ENCODE measurements around the gene FPR2.
"Not testable (repeated sequence)": the region's sequence is repeated elsewhere in the genome, so short reads cannot be mapped to it uniquely, and the experiment has no call there.

FPR2 gene

DNA sequence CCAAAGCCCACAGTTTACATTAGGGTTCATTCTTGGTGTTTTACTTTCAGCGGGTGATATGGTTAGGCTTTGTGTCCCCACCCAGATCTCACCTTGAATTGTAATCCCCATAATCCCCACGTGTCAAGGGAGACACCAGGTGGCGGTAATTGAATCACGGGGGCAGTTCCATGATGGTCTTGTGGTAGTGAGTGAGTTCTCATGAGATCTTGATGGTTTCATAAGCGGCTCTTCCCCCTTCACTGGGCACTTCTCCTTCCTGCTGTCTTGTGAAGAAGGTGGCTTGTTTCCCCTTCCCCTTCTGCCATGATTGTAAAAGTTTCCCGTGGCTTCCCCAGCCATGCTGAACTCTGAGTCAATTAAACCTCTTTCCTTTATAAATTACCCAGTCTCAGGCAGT is 12.0 kb downstream of the FPR2 start:
- TF ChIP-seq, protein P1, sequence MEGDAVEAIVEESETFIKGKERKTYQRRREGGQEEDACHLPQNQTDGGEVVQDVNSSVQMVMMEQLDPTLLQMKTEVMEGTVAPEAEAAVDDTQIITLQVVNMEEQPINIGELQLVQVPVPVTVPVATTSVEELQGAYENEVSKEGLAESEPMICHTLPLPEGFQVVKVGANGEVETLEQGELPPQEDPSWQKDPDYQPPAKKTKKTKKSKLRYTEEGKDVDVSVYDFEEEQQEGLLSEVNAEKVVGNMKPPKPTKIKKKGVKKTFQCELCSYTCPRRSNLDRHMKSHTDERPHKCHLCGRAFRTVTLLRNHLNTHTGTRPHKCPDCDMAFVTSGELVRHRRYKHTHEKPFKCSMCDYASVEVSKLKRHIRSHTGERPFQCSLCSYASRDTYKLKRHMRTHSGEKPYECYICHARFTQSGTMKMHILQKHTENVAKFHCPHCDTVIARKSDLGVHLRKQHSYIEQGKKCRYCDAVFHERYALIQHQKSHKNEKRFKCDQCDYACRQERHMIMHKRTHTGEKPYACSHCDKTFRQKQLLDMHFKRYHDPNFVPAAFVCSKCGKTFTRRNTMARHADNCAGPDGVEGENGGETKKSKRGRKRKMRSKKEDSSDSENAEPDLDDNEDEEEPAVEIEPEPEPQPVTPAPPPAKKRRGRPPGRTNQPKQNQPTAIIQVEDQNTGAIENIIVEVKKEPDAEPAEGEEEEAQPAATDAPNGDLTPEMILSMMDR (conservative IDR thresholded peaks at IDR 0.05; ENCODE audit: low read length): no peak
- no peak overlapping the region for H3K4me3 ChIP-seq (ENCODE audit: low read length)
- DNase-seq (ENCODE audit: low read depth): no peak

DNA sequence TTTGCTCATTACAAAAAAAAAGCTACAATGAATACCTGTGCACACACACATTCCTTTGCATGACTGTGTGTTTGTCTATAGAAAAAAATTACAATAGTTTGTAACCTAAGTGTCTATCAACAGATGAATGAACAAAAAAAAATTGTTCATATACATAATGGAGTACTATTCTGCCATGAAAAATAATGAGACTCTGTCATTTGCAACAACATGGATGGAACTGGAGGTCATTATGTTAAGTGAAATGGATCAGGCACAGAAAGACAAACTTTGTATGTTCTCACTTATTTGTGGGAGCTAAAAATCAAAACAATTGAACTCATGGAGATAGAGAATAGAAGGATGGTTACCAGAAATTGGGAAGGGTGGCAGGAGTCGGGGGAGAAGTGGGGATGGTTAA is 15.6 kb downstream of the FPR2 start:
- not testable (repeated sequence) for H3K4me3 ChIP-seq (ENCODE audit: low read length); DNase-seq (ENCODE audit: low read depth)

DNA sequence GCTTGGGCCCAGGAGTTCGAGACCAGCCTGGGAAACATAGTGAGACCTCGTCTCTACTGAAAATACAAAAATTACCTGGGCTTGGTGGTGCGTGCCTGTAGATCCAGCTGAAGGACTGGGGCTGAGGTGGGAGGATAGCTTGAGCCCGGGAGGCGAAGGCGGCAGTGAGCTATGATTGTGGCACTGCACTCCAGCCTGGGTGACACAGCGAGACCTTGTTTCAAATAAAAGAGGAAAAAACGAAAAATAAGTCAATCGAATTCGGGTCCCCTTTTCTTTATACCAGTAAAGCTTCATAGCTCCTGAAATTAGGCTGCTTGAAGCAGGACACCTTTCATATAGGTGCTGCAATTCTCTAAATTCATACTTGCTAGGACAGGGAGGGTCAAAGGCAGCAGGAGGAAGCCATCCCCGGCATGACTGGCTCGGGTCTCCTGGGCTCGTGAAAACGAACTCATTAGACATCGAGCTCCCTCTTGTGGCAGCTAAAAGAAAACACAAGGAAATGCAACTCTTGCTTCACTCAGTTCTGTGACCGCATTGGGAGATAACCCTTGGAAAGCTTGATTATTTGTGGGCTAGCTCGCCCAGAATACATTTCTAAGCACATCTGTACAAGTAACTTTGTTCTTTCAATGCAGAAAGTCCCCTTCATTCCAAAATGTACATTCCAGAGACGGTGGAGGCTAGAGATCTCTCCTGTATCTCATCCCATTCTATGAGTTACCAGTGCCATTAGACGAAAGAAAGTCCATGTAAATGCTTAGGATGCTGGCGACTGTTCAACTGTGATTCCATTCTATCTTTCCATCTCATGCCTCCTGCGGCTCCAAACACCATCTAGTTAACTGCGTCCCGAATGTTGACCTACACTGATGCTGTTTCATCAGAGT is 16.8 kb downstream of the FPR2 start:
- TF ChIP-seq, protein P1 (conservative IDR thresholded peaks at IDR 0.05; ENCODE audit: low read length): peak; percentile 79
- no peak overlapping the region for H3K4me3 ChIP-seq (ENCODE audit: low read length)
- peak; percentile 89 for DNase-seq (ENCODE audit: low read depth)

DNA sequence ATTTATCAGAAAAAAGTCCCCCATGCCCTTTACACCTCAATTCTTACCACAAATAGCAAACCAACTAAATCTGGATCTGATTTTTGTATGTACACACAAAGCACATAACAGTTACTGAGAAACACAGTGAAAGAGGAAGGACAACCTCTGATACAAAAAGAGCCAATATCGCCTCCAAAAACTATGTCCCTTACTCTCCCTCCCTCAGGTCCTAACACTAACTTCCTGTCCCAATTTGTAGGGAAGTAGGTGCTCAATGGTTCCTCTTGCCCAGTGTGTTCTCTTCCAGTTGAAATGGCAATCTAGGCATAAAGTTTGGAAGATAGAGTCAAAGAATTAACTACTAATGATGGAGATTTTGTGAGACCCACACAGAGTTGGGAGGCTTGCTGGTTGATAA is 18.2 kb downstream of the FPR2 start:
- TF ChIP-seq, protein P1 (conservative IDR thresholded peaks at IDR 0.05; ENCODE audit: low read length): no peak
- DNase-seq (ENCODE audit: low read depth): no peak
- H3K4me3 ChIP-seq (ENCODE audit: low read length): no peak overlapping the region

- no peak overlapping the region for H3K4me3 ChIP-seq (ENCODE audit: low read length)
- TF ChIP-seq, protein P1 (conservative IDR thresholded peaks at IDR 0.05; ENCODE audit: low read length): no peak
- DNase-seq (ENCODE audit: low read depth): no peak
Observed at GRCh38 chr19:51779703-51780102, 18.7 kb downstream of the FPR2 start.

DNA sequence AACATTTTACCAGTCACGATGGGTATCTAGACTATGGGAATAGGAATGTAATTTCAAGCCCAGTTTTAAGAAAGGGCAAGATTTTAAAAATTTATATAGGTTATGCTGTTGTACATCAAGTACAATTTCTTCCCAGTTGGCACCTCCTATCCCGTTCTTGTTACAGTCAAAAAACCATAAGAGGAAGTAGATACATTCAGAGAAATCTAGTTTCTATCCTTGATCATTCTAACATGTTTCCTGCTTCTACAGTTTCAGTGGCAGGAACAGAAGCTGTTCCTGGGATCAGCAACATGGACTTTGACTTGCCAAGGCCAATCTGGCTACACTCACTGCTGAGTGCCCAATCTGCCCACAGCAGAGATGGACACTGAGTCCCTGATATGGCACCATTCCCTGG is 19.3 kb downstream of the FPR2 start:
- H3K4me3 ChIP-seq (ENCODE audit: low read length): no peak overlapping the region
- DNase-seq (ENCODE audit: low read depth): no peak
- TF ChIP-seq, protein P1 (conservative IDR thresholded peaks at IDR 0.05; ENCODE audit: low read length): no peak

GRCh38 chr19:51781999-51782398 is 21.0 kb downstream of the FPR2 start:
- no peak overlapping the region for H3K4me3 ChIP-seq (ENCODE audit: low read length)
- TF ChIP-seq, protein P1 (conservative IDR thresholded peaks at IDR 0.05; ENCODE audit: low read length): no peak
- DNase-seq (ENCODE audit: low read depth): no peak

Data from AG10803 (cell line).